Heart left ventricle (tissue), 16 donors: ENCODE measurements around the gene PDE7B. TPM values are rescaled to one million over a fixed set of nuclear protein-coding genes. Genes with fewer than 3 reads are reported as not detected.

Experiments used
- ATAC-seq, 4 donors: fragments of 200-7000 bp; cut with Tn5 transposase; one replicate each; pipeline ENCODE4 v1.9.1; 2020 to 2022; ENCODE audit warnings: moderate library complexity in 4 of 4, mild to moderate bottlenecking in 3 of 4, moderate number of reproducible peaks in 1 of 4
- DNase-seq, 5 donors: peaks; one replicate each; pipeline ENCODE4 v3.0.0-alpha.2; 2020
- H3K27ac ChIP-seq, 12 donors: fragments of 200-600 bp; sonication (generic) in 4 of 12; one replicate each; pipeline versions ENCODE4 v1.5.0 to v1.8.0; 2016 to 2022; ENCODE audit warnings: mild to moderate bottlenecking in 2 of 12
- H3K27me3 ChIP-seq, 9 donors: fragments of 200-600 bp; sonication (generic) in 2 of 9; one replicate each; pipeline versions ENCODE4 v1.5.1 to v1.8.0; 2016 to 2022; ENCODE audit warnings: mild to moderate bottlenecking in 3 of 9
- H3K36me3 ChIP-seq, 9 donors: fragments of 200-600 bp; sonication (generic) in 2 of 9; one replicate each; pipeline versions ENCODE4 v1.5.0 to v1.8.0; 2018 to 2022; ENCODE audit warnings: mild to moderate bottlenecking in 2 of 9
- H3K4me1 ChIP-seq, 12 donors: fragments of 200-600 bp; sonication (generic) in 4 of 12; one replicate each; pipeline versions ENCODE4 v1.5.0 to v1.8.0; 2016 to 2022; ENCODE audit warnings: mild to moderate bottlenecking in 3 of 12
- H3K4me3 ChIP-seq, 12 donors: fragments of 200-600 bp; sonication (generic) in 4 of 12; one replicate each; pipeline versions ENCODE4 v1.5.0 to v1.8.0; 2017 to 2022; ENCODE audit warnings: mild to moderate bottlenecking in 9 of 12, moderate library complexity in 4 of 12
- H3K9me3 ChIP-seq, 12 donors: fragments of 200-600 bp; sonication (generic) in 4 of 12; one replicate each; pipeline versions ENCODE4 v1.5.0 to v1.8.0; 2016 to 2022; ENCODE audit warnings: mild to moderate bottlenecking in 1 of 12
- POLR2A ChIP-seq, 2 donors: fragments of 450-650 bp; IDR thresholded peaks; one replicate each; pipeline ENCODE4 v1.6.1; 2017; ENCODE audit warnings: antibody characterized with exemption in 2 of 2, mild to moderate bottlenecking in 2 of 2, moderate library complexity in 2 of 2
- WGBS, 4 donors: extraction: QIAGEN DNeasy Blood & Tissue Kit in 2 of 4; methylation state at CpG; one replicate each; pipeline versions ENCODE4 v1.1.5 to v1.1.7; 2013 to 2018; 5-methylcytosine and 5-hydroxymethylcytosine counted together
- intact Hi-C, 10 donors: fragments of 100-400 bp; cut with DNase I; formaldehyde crosslinking; loops; one replicate each; pipeline versions ENCODE4 v1.11.1 to v1.14.2; 2022
- polyA plus RNA-seq, 2 donors: library from polyadenylated mRNA; stranded (reverse); fragments of 200-250 nt; gene quantifications; one replicate each; pipeline ENCODE4 v1.2.3, GENCODE V29; 2013
- total RNA-seq, 9 donors: library from RNA; depleted of rRNA in 2 of 9; stranded (reverse); fragments of >200 nt in 2 of 9; fragmentation: NEBNext Ultra II Directional in 3 of 9; extraction: Animal tissue kit (Norgen Biotek cat#: 25700) in 3 of 9; gene quantifications; one replicate each; pipeline versions ENCODE4 v1.1.0 to v1.2.4, GENCODE V29; 2016 to 2023
- TF ChIP-seq, protein P1 (sequence below), 12 donors: fragments of 200-600 bp; sonication (generic) in 4 of 12; IDR thresholded peaks; one replicate each; pipeline versions ENCODE4 v1.5.0 to v1.8.0; 2018 to 2022; ENCODE audit warnings: antibody characterized with exemption in 12 of 12, mild to moderate bottlenecking in 5 of 12
- donor health status: ischemic (EF 13 %, LVEDD 7.1; RV severe dilation, severe dysfunction).
- donor health status: healthy with polysubstance abuse.
- donor health status: DM: no; HTN: yes; CAD: no.
- donor health status: DM: no; HTN: no; CAD: no.
- donor health status: ischemic (EF 25% LVEDD 6.9; RV normal size, moderate dysfunction).
- donor health status: ischemic (EF 25% LVEDD 5.7; RV mildly dilated, moderate dysfunction).
- donor health status: healthy.
- donor health status: DM: yes; HTN: yes; CAD: no.
- donor health status: ischemic (EF 35%, LVEDD 5.7; RV mildly dilated, moderate dysfunction).
- donor health status: nonischemic (EF 11% LVEDD 7.7; RV severe dilation, severe dysfunction).
- donor health status: DM: yes; HTN: yes; CAD: no.
- donor health status: PGD.
- donor health status: ischemic (EF 29% LVEDD 5.4; RV normal size, mild dysfunction).
- donor health status: nonischemic (EF 23%, LVEDD 6.1; RV moderate dilation, normal function).

PDE7B gene
- total and polyA plus RNA-seq, 11 donors = 4.4 to 29.1 (median 9.0) TPM

GRCh38 chr6:135971351-135971750 lies 119.8 kb downstream of the PDE7B start:
- TF ChIP-seq, protein P1, sequence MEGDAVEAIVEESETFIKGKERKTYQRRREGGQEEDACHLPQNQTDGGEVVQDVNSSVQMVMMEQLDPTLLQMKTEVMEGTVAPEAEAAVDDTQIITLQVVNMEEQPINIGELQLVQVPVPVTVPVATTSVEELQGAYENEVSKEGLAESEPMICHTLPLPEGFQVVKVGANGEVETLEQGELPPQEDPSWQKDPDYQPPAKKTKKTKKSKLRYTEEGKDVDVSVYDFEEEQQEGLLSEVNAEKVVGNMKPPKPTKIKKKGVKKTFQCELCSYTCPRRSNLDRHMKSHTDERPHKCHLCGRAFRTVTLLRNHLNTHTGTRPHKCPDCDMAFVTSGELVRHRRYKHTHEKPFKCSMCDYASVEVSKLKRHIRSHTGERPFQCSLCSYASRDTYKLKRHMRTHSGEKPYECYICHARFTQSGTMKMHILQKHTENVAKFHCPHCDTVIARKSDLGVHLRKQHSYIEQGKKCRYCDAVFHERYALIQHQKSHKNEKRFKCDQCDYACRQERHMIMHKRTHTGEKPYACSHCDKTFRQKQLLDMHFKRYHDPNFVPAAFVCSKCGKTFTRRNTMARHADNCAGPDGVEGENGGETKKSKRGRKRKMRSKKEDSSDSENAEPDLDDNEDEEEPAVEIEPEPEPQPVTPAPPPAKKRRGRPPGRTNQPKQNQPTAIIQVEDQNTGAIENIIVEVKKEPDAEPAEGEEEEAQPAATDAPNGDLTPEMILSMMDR (IDR thresholded peaks at IDR 0.05) = no peak
- TF ChIP-seq POLR2A (IDR thresholded peaks at IDR 0.05) = no peak
- DNase-seq = no peak
- H3K4me3 ChIP-seq = no peak overlapping the region
- WGBS, 4 donors = 95 to 97% (median 96%) methylated on average over 3 of the region's 3 CpGs
- no peak for ATAC-seq
- H3K27ac ChIP-seq = no peak overlapping the region
- intact Hi-C loops = no loop called here
- no peaks in the 10 kb centered on the region for H3K27me3 ChIP-seq
- H3K9me3 ChIP-seq = no peaks in the 10 kb centered on the region
- H3K36me3 ChIP-seq = no peaks in the 10 kb centered on the region
- H3K4me1 ChIP-seq = peaks cover 0 to 8% (median 0%) of the 10 kb centered on the region in 12 donors

- ATAC-seq = no peak
- TF ChIP-seq, protein P1 (IDR thresholded peaks at IDR 0.05) = no peak
- TF ChIP-seq POLR2A (IDR thresholded peaks at IDR 0.05) = no peak
- Histone ChIP-seq H3K27ac (no peak overlapping the region), H3K27me3 (no peaks in the 10 kb centered on the region), H3K9me3 (no peaks in the 10 kb centered on the region), H3K36me3 (no peaks in the 10 kb centered on the region), H3K4me3 (no peak overlapping the region), H3K4me1 (peaks cover 0 to 8% (median 0%) of the 10 kb centered on the region in 12 donors)
- intact Hi-C loops = no loop called here
- DNase-seq = no peak
These were observed 120.6 kb downstream of the PDE7B start for GRCh38 chr6:135972150-135972549.

GRCh38 chr6:135972586-135972985 lies 121.1 kb downstream of the PDE7B start:
- Histone ChIP-seq H3K4me3 (no peak overlapping the region), H3K27me3 (no peaks in the 10 kb centered on the region), H3K36me3 (no peaks in the 10 kb centered on the region), H3K27ac (no peak overlapping the region), H3K4me1 (peaks cover 0 to 8% (median 0%) of the 10 kb centered on the region in 12 donors), H3K9me3 (no peaks in the 10 kb centered on the region)
- ATAC-seq = no peak
- 60 to 78% (median 76%) methylated on average over 2 of the region's 2 CpGs for WGBS, 4 donors
- no peak for TF ChIP-seq POLR2A (IDR thresholded peaks at IDR 0.05)
- TF ChIP-seq, protein P1 (IDR thresholded peaks at IDR 0.05) = no peak
- intact Hi-C loops = no loop called here
- DNase-seq = no peak

DNA sequence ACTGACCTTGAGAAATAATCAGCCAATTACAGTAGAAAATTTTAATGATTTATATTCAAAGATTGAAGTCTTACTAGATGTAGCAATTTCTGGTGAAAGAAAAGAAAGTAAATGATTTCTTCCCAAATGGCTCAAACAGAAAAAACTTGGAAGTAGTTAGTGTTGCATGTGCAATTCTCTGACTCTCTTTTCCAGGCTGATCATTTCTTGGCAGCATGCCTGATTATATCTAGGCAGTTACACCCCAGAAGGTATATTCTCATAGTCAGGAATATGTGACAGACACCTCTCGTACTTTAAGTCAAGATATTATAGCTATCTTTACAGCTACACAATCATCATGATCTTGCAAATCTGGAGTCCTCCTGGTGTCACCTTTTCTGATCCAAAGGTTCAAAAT lies 122.9 kb downstream of the PDE7B start:
- H3K27ac ChIP-seq = no peak overlapping the region
- WGBS, 4 donors = 0 to 90% (median 71%) methylated on average over 1 of the region's 1 CpG
- intact Hi-C loops = no loop called here

More for the DNA sequence above, 122.9 kb downstream of the PDE7B start:
- Histone ChIP-seq H3K36me3 (no peaks in the 10 kb centered on the region), H3K4me3 (no peak overlapping the region), H3K9me3 (no peaks in the 10 kb centered on the region), H3K4me1 (peaks cover 0 to 8% (median 0%) of the 10 kb centered on the region in 12 donors), H3K27me3 (no peaks in the 10 kb centered on the region)
- ATAC-seq (no peak), DNase-seq (no peak)
- no peak for TF ChIP-seq POLR2A (IDR thresholded peaks at IDR 0.05)
- TF ChIP-seq, protein P1 (IDR thresholded peaks at IDR 0.05) = no peak
